ENCODE results near the gene CDK9. TPM values are rescaled to one million over a fixed set of nuclear protein-coding genes. Genes with fewer than 3 reads are reported as not detected.

The CDK9 gene
- total RNA-seq, 1 donor from 2014 or later: 92.7 TPM

GRCh38 chr9:127803507-127804352, 17.9 kb downstream of the CDK9 start:
- peak; percentile 51 for DNase-seq (ENCODE audit: low spot score)

GRCh38 chr9:127805620-127806019, 19.8 kb downstream of the CDK9 start:
- no peak for DNase-seq (ENCODE audit: low spot score)

- DNase-seq (ENCODE audit: low spot score): no peak
Measured at GRCh38 chr9:127806871-127807270, 21.0 kb downstream of the CDK9 start.

- no peak for DNase-seq (ENCODE audit: low spot score)
Measured at GRCh38 chr9:127808347-127809001, 22.6 kb downstream of the CDK9 start.

GRCh38 chr9:127809002-127809539, 23.2 kb downstream of the CDK9 start:
- DNase-seq (ENCODE audit: low spot score): no peak

- DNase-seq (ENCODE audit: low spot score): no peak
Measured at GRCh38 chr9:127809540-127810377, 23.9 kb downstream of the CDK9 start.

- no peak for DNase-seq (ENCODE audit: low spot score)
Measured at GRCh38 chr9:127810378-127811187, 24.7 kb downstream of the CDK9 start.

GRCh38 chr9:127812011-127812410, 26.2 kb downstream of the CDK9 start:
- no peak for DNase-seq (ENCODE audit: low spot score)

- no peak for DNase-seq (ENCODE audit: low spot score)
Measured at GRCh38 chr9:127812936-127813675, 27.3 kb downstream of the CDK9 start.

- no peak for DNase-seq (ENCODE audit: low spot score)
Measured at GRCh38 chr9:127813686-127814226, 27.9 kb downstream of the CDK9 start.

- DNase-seq (ENCODE audit: low spot score): no peak
Measured at GRCh38 chr9:127814619-127815511, 29.0 kb downstream of the CDK9 start.

GRCh38 chr9:127815512-127816361, 29.9 kb downstream of the CDK9 start:
- DNase-seq (ENCODE audit: low spot score): no peak

- no peak for DNase-seq (ENCODE audit: low spot score)
Measured at GRCh38 chr9:127816362-127816725, 30.5 kb downstream of the CDK9 start.

GRCh38 chr9:127816728-127817127, 30.9 kb downstream of the CDK9 start:
- no peak for DNase-seq (ENCODE audit: low spot score)

- DNase-seq (ENCODE audit: low spot score): no peak
Measured at GRCh38 chr9:127817881-127818434, 32.1 kb downstream of the CDK9 start.

- DNase-seq (ENCODE audit: low spot score): no peak
Measured at GRCh38 chr9:127818574-127818973, 32.7 kb downstream of the CDK9 start.

- no peak for DNase-seq (ENCODE audit: low spot score)
Measured at GRCh38 chr9:127822108-127822507, 36.3 kb downstream of the CDK9 start.

All from mucosa of gallbladder (tissue), 1 donor.